Measurements from ENCODE around the gene CHORDC1. TPM values are rescaled to one million over a fixed set of nuclear protein-coding genes. Genes with fewer than 3 reads are reported as not detected.
"Not testable (repeated sequence)": the region's sequence is repeated elsewhere in the genome, so short reads cannot be mapped to it uniquely, and the experiment has no call there.

CHORDC1 gene
- total RNA-seq, 1 donor from 2014 or later: 46.9 TPM

GRCh38 chr11:90216611-90217010, 6.2 kb downstream of the CHORDC1 start:
- DNase-seq (ENCODE audit: low spot score): no peak

GRCh38 chr11:90213322-90213721, 9.5 kb downstream of the CHORDC1 start:
- DNase-seq (ENCODE audit: low spot score): no peak

- no peak for DNase-seq (ENCODE audit: low spot score)
These were observed 14.0 kb downstream of the CHORDC1 start for GRCh38 chr11:90208857-90209256.

GRCh38 chr11:90207992-90208391, 14.9 kb downstream of the CHORDC1 start:
- not testable (repeated sequence) for DNase-seq (ENCODE audit: low spot score)

- peak; percentile 66 for DNase-seq (ENCODE audit: low spot score)
These were observed 17.8 kb downstream of the CHORDC1 start for GRCh38 chr11:90204832-90205646.

GRCh38 chr11:90204407-90204806, 18.4 kb downstream of the CHORDC1 start:
- DNase-seq (ENCODE audit: low spot score): no peak

DNA sequence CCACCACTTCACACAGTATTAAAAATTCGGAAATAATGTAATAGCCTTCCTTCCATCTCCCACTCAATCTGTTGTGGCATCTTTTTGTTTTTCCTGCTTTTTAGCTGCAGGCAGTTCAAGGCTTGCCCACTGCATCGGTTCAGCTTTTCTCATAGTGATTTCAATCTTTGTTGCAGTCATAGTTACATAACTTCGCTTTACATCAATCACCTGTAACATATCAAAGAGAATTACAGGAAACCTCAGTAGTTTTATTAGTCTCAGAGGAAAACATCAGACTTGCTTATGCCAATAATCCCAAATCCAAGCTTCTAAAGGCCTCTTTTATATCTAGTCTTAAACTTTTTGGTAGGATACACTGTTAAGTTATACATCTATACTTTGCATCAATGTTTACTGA, 20.5 kb downstream of the CHORDC1 start:
- no peak for DNase-seq (ENCODE audit: low spot score)

- peak; percentile 54 for DNase-seq (ENCODE audit: low spot score)
These were observed 25.5 kb downstream of the CHORDC1 start for GRCh38 chr11:90197377-90197776.

DNA sequence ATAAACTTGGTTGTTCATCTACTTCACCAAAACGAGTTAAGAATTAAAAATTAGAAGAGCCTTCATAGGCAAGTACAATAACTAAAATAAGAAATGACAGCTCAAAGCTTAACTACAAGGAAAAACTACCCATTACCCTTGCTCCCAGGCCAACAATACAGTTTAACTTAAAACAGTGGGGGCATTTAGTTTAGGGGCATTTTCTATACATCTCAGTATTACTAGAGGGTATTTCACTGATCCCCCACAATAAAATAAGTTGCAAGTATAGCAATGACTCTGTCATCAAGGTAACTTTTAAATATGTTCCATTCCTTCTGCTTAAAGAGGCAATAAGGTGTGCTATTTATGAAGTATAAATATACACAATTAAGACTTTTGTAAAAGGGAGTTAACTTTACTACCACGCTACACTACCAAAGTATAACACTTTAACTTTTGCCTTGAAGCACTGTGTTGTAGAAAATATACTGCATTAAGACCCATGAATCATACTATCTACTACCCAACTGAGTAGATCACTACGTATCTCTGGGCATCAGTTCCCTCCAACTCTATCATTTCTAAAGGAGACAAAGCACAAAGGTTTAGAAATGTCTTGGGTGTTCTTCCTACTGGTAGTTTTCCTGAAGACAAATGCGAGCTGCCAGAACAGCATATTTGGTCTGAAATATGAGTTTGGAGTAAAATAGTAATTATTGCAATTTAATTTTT, 29.8 kb downstream of the CHORDC1 start:
- DNase-seq (ENCODE audit: low spot score): no peak

DNA sequence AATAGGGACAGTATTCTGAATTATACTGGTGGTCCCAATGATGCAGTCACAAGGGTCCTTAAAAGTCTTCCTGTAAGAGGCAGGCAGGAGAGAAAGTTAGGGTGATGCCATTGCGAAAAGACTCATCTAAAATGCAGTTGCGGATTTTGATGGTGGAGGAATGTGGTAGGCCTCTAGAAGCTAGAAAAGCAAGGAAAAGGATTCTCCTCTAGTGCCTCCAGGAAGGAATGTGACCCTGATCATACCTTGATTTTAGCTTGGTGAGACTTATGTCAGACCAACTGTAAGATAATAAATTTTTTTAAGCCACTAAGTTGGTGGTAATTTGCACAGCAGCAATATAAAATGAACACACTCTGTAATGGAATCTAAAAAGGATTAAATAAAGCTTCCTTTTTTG, 33.8 kb downstream of the CHORDC1 start:
- DNase-seq (ENCODE audit: low spot score): no peak

GRCh38 chr11:90187839-90188238, 35.0 kb downstream of the CHORDC1 start:
- no peak for DNase-seq (ENCODE audit: low spot score)

DNA sequence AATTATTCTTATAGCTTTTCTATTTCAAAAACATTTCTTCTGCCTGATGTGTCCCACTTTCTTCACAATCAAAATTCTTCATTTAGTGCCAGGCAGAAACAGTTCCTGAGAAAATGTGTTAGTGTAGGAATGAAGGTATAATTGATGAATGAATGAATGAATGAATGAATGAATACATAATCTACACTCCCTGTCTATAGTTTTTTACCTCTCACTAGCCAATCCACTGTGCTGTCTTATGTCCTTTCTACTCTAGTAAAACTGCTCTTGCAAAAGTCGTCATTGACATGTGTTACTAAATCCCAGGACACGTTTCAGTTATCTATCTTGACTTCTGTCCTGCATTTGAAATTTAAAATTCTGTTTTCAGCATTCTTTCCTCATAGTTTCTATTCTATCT, 42.9 kb downstream of the CHORDC1 start:
- DNase-seq (ENCODE audit: low spot score): no peak

DNA sequence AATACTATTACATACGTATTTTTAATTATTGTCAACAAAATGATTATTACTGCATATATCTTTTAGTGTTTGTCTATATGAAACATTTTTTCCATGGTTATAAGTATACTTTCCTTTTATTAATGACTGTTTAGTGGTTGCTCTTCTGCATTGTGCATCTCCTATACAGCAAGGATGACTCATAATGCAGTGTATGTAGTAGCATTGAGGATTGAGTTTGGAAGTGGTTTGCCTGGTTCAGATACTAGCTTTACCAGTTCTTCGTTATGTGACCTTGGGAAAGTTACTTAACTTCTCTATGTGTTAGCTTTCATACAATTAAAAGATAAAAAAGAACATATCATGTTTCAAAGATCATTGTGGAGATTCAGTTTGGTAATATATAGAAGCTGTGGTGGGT, 44.1 kb downstream of the CHORDC1 start:
- peak; percentile 20 for DNase-seq (ENCODE audit: low spot score)

GRCh38 chr11:90176069-90176468, 46.8 kb downstream of the CHORDC1 start:
- DNase-seq (ENCODE audit: low spot score): no peak

GRCh38 chr11:90171359-90171758, 51.5 kb downstream of the CHORDC1 start:
- DNase-seq (ENCODE audit: low spot score): peak; percentile 43

- no peak for DNase-seq (ENCODE audit: low spot score)
These were observed 54.3 kb downstream of the CHORDC1 start for GRCh38 chr11:90168571-90168970.

DNA sequence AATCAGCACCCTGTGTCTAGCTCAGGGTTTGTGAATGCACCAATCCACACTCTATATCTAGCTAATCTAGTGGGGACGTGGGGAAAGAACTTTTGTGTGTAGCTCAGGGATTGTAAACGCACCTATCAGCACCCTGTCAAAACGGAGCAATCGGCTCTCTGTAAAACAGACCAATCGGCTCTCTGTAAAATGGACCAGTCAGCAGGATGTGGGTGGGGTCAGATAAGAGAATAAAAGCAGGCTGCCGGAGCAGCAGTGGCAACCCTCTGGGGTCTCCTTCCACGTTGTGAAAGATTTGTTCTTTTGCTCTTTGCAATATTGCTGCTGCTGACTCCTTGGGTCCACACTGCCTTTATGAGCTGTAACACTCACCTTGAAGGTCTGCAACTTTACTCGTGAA, 55.1 kb downstream of the CHORDC1 start:
- not testable (repeated sequence) for DNase-seq (ENCODE audit: low spot score)

- not testable (repeated sequence) for DNase-seq (ENCODE audit: low spot score)
These were observed 55.8 kb downstream of the CHORDC1 start for GRCh38 chr11:90166982-90167573.

Data from umbilical cord (tissue), 2 donors.